HCT116 (cell line): ENCODE results near the gene CCDC157. TPM values are rescaled to one million over a fixed set of nuclear protein-coding genes. Genes with fewer than 3 reads are reported as not detected.

Experiments used
- ATAC-seq: fragments of 200-7000 bp; cut with Tn5 transposase; 2 replicates; pipeline ENCODE4 v1.9.1; 2020; ENCODE audit warnings: mild to moderate bottlenecking, moderate library complexity
- BruUV-seq: library from RNA; stranded (reverse); fragments of 400-500 nt; replicated peaks from 2 replicates; lab custom pipeline; 2021; lab: Mats Ljungman, UMichigan
- CTCF ChIA-PET: fragments of 300-600 bp; sonication (Branson Sonifier 250); formaldehyde crosslinking; loops from one replicate; lab custom pipeline; 2021; ENCODE audit warnings: antibody characterized with exemption; lab: Charles Lee
- POLR2A ChIA-PET: fragments of 300-600, 350-600 bp; sonication (Branson Sonifier 250); formaldehyde crosslinking; loops from one replicate; lab custom pipeline; 2021; ENCODE audit warnings: antibody characterized with exemption; lab: Charles Lee
- RAD21 ChIA-PET, 2 experiments: fragments of 300-600 bp; sonication (Branson Sonifier 250); formaldehyde crosslinking; loops; one replicate each; lab custom pipeline; 2023; ENCODE audit warnings: low total read pairs in 2 of 2; ENCODE audit not compliant: uncharacterized antibody in 2 of 2, unreplicated experiment in 2 of 2, low non-redundant PET in 1 of 2; lab: Charles Lee
- DNase-seq: peaks from one replicate; pipeline ENCODE4 v3.0.0-alpha.2; 2010; ENCODE audit warnings: low read depth, low spot score
- H2AFZ ChIP-seq: fragments of 200-600 bp; shearing (Covaris generic), sonication (generic); 2 replicates; pipeline ENCODE4 v1.6.1; 2017; ENCODE audit warnings: low read depth, mixed run types, mixed read lengths, antibody characterized with exemption, low read length; ENCODE audit not compliant: poor library complexity, severe bottlenecking
- H3K27ac ChIP-seq: 2 replicates; pipeline ENCODE4 v1.5.1; 2012; ENCODE audit warnings: low read depth, low read length
- H3K27me3 ChIP-seq: fragments of 200-600 bp; sonication (generic); 2 replicates; pipeline ENCODE4 v1.6.1; 2016; ENCODE audit warnings: mixed run types, low read length, mixed read lengths; ENCODE audit not compliant: insufficient read depth
- H3K36me3 ChIP-seq, 2 experiments: fragments of 200-500 bp in 1 of 2; fragments of 200-600 bp in 1 of 2; sonication (Bioruptor generic) in 1 of 2; sonication (generic) in 1 of 2; 2 replicates each; pipeline versions ENCODE4 v1.5.1 to v1.6.1; 2014 to 2016; ENCODE audit warnings: low read length in 2 of 2, inconsistent platforms in 1 of 2, mixed read lengths in 1 of 2, mixed run types in 1 of 2; ENCODE audit not compliant: insufficient read depth in 2 of 2, control insufficient read depth in 1 of 2
- H3K4me1 ChIP-seq, 2 experiments: fragments of 200-600 bp in 1 of 2; sonication (generic) in 1 of 2; 2 replicates each; pipeline versions ENCODE4 v1.5.1 to v1.6.1; 2012 to 2017; ENCODE audit warnings: low read length in 2 of 2, inconsistent platforms in 1 of 2, mild to moderate bottlenecking in 1 of 2, mixed read lengths in 1 of 2, mixed run types in 1 of 2, moderate library complexity in 1 of 2; ENCODE audit not compliant: insufficient read depth in 2 of 2, control insufficient read depth in 1 of 2
- H3K4me2 ChIP-seq: fragments of 200-600 bp; sonication (generic); 2 replicates; pipeline ENCODE4 v1.6.1; 2017; ENCODE audit warnings: mixed run types, low read length, mixed read lengths
- H3K4me3 ChIP-seq, 2 experiments: fragments of 200-600 bp in 1 of 2; sonication (generic) in 1 of 2; replicated peaks in 1 of 2; 2 replicates each; pipeline ENCODE4 v1.5.1; 2011 to 2016; ENCODE audit warnings: low read length in 2 of 2, control low read depth in 1 of 2, low read depth in 1 of 2, mild to moderate bottlenecking in 1 of 2, mixed read lengths in 1 of 2, mixed run types in 1 of 2
- H3K79me2 ChIP-seq: fragments of 200-600 bp; sonication (generic); 2 replicates; pipeline ENCODE4 v1.6.1; 2017; ENCODE audit warnings: mild to moderate bottlenecking, mixed run types, low read length, moderate library complexity, mixed read lengths; ENCODE audit not compliant: insufficient read depth
- H3K9ac ChIP-seq: fragments of 200-600 bp; sonication (generic); 2 replicates; pipeline ENCODE4 v1.6.1; 2016; ENCODE audit warnings: low read length, mixed read lengths
- H3K9me2 ChIP-seq: fragments of 200-600 bp; sonication (generic), shearing (Covaris generic); 2 replicates; pipeline ENCODE4 v1.6.1; 2017; ENCODE audit warnings: mixed run types, mild to moderate bottlenecking, moderate library complexity; ENCODE audit not compliant: insufficient read depth
- H3K9me3 ChIP-seq, 2 experiments: fragments of 200-500 bp in 1 of 2; fragments of 200-600 bp in 1 of 2; sonication (Bioruptor generic) in 1 of 2; sonication (generic) in 1 of 2; 2 replicates each; pipeline ENCODE4 v1.6.1; 2014 to 2017; ENCODE audit warnings: low read length in 2 of 2, mixed read lengths in 2 of 2, inconsistent platforms in 1 of 2, low read depth in 1 of 2, mild to moderate bottlenecking in 1 of 2, mixed run types in 1 of 2, moderate library complexity in 1 of 2; ENCODE audit not compliant: control insufficient read depth in 1 of 2, insufficient read depth in 1 of 2
- H4K20me1 ChIP-seq: fragments of 200-600 bp; sonication (generic), shearing (Covaris generic); 2 replicates; pipeline ENCODE4 v1.6.1; 2017; ENCODE audit warnings: mixed run types, mild to moderate bottlenecking, moderate library complexity; ENCODE audit not compliant: insufficient read depth
- CEBPB ChIP-seq: IDR thresholded peaks from 2 replicates; pipeline ENCODE4 v1.6.1; 2012; ENCODE audit warnings: low read depth
- ELF1 ChIP-seq: IDR thresholded peaks from 2 replicates; pipeline ENCODE4 v1.6.1; 2012; ENCODE audit warnings: low read depth, borderline replicate concordance
- EZH2phosphoT487 ChIP-seq: fragments of 200-600 bp; IDR thresholded peaks from 2 replicates; pipeline ENCODE4 v1.6.1; 2018; ENCODE audit warnings: antibody characterized with exemption, borderline replicate concordance
- FOSL1 ChIP-seq: IDR thresholded peaks from 2 replicates; pipeline ENCODE4 v1.6.1; 2012; ENCODE audit warnings: low read depth
- MAX ChIP-seq: IDR thresholded peaks from 2 replicates; pipeline ENCODE4 v1.6.1; 2012
- POLR2A ChIP-seq: IDR thresholded peaks from 2 replicates; pipeline ENCODE4 v1.7.0; 2011; ENCODE audit warnings: borderline replicate concordance; ENCODE audit not compliant: insufficient read depth, insufficient read length; ENCODE audit errors: extremely low read depth
- RAD21 ChIP-seq: IDR thresholded peaks from 2 replicates; pipeline ENCODE4 v1.6.1; 2012; ENCODE audit warnings: low read depth, mild to moderate bottlenecking
- YY1 ChIP-seq: IDR thresholded peaks from 2 replicates; pipeline ENCODE4 v1.6.1; 2011; ENCODE audit warnings: low read length, low read depth, moderate library complexity, mild to moderate bottlenecking; ENCODE audit not compliant: insufficient replicate concordance; ENCODE audit errors: extremely low read depth
- ZNF274 ChIP-seq: fragments of 200-500 bp; sonication (Bioruptor generic); IDR thresholded peaks from 2 replicates; pipeline ENCODE4 v1.6.1; 2014; ENCODE audit warnings: mild to moderate bottlenecking, low read depth, low read length, inconsistent platforms
- intact Hi-C: fragments of 100-400 bp; cut with micrococcal nuclease; formaldehyde crosslinking; loops from 2 replicates; pipeline ENCODE4 v1.10.0; 2022
- total RNA-seq: library from RNA; stranded (reverse); gene quantifications from one replicate; pipeline ENCODE4 v1.2.1, GENCODE V29; 2021; ENCODE audit not compliant: unreplicated experiment

CCDC157 gene
- total RNA-seq, 1 experiment from 2014 or later, result 2.1 TPM

- no TSS peak for BruUV-seq
- TF ChIP-seq MAX (no peak), RAD21 (no peak), ZNF274 (no peak), POLR2A (no peak), FOSL1 (no peak)
- TF ChIP-seq, all 23 proteins: peak for 0
- intact Hi-C loops, result no loop called here
- no peak overlapping the region for H3K27ac ChIP-seq
- no peaks in the 10 kb centered on the region for H4K20me1 ChIP-seq
- H3K36me3 ChIP-seq, result peaks cover 24 to 36% of the 10 kb centered on the region in 2 experiments; a peak in 3 of 4 replicates
- H3K9me3 ChIP-seq, result no peaks in the 10 kb centered on the region
- no peak overlapping the region for H3K4me3 ChIP-seq
- no peak overlapping the region for H3K4me2 ChIP-seq
- DNase-seq (no peak), ATAC-seq (no peak)
- peaks cover 13 to 43% of the 10 kb centered on the region in 2 experiments for H3K4me1 ChIP-seq
- no peak overlapping the region for H2AFZ ChIP-seq
- RAD21 ChIA-PET, result no interaction called here
- POLR2A ChIA-PET, result interaction anchor here (1.3 to 2.0 kb wide), 2 partner anchors 9 to 18 kb away, joined by 5 to 10 read pairs; partner anchors contain the start of gene SEC14L2
- CTCF ChIA-PET, result interaction anchor here (1.0 kb wide), 1 partner anchor 20 kb away, joined by 3 read pairs; the partner anchor contains the start of gene MTFP1
- H3K9ac ChIP-seq, result no peak overlapping the region
- no peaks in the 10 kb centered on the region for H3K27me3 ChIP-seq
- H3K79me2 ChIP-seq, result peaks cover 20% of the 10 kb centered on the region
- H3K9me2 ChIP-seq, result no peaks in the 10 kb centered on the region
These were observed 48.9 kb downstream of the CCDC157 start for GRCh38 chr22:30405731-30406130.

- CTCF ChIA-PET, result interaction anchor here (1.0 kb wide), 1 partner anchor 19 kb away, joined by 3 read pairs; the partner anchor contains the start of gene MTFP1
- Histone ChIP-seq H3K4me2 (no peak overlapping the region), H3K27me3 (no peaks in the 10 kb centered on the region), H2AFZ (no peak overlapping the region), H3K36me3 (peaks cover 27 to 40% of the 10 kb centered on the region in 2 experiments; a peak in 3 of 4 replicates), H3K9ac (no peak overlapping the region), H3K27ac (no peak overlapping the region), H3K9me2 (no peaks in the 10 kb centered on the region), H4K20me1 (no peaks in the 10 kb centered on the region), H3K4me3 (no peak overlapping the region), H3K79me2 (peaks cover 20% of the 10 kb centered on the region), H3K4me1 (peaks cover 13 to 43% of the 10 kb centered on the region in 2 experiments), H3K9me3 (no peaks in the 10 kb centered on the region)
- DNase-seq (no peak), ATAC-seq (no peak)
- intact Hi-C loops, result no loop called here
- RAD21 ChIA-PET, result no interaction called here
- TF ChIP-seq YY1 (no peak), CEBPB (no peak), RAD21 (no peak), EZH2phosphoT487 (no peak), ELF1 (no peak)
- POLR2A ChIA-PET, result interaction anchor here (1.3 to 2.0 kb wide), 2 partner anchors 9 to 17 kb away, joined by 5 to 10 read pairs; partner anchors contain the start of gene SEC14L2
- no TSS peak for BruUV-seq
These were observed 49.6 kb downstream of the CCDC157 start for GRCh38 chr22:30406400-30406799.
